Adrenal gland (tissue), 12 donors: ENCODE results near the gene WBP1L. TPM values are rescaled to one million over a fixed set of nuclear protein-coding genes. Genes with fewer than 3 reads are reported as not detected.

Source experiments
- DNase-seq, 7 donors: peaks; one replicate each; pipeline ENCODE4 v3.0.0-alpha.2; 2019 to 2020
- H3K27ac ChIP-seq, 5 donors: fragments of 200-600 bp; sonication (generic) in 4 of 5; 1 replicate in 3 of 5; 2 replicates in 2 of 5; pipeline versions ENCODE4 v1.5.1 to v1.8.0; 2016 to 2020; ENCODE audit warnings: mild to moderate bottlenecking in 1 of 5
- H3K27me3 ChIP-seq: fragments of 200-600 bp; 2 replicates; pipeline ENCODE4 v1.8.0; 2021
- H3K36me3 ChIP-seq, 2 donors: fragments of 200-600 bp; replicated peaks in 1 of 2; 1 replicate in 1 of 2; 2 replicates in 1 of 2; pipeline versions ENCODE4 v1.5.1 to v1.8.0; 2018 to 2022
- H3K4me1 ChIP-seq, 2 donors: fragments of 200-600 bp; replicated peaks in 1 of 2; 1 replicate in 1 of 2; 2 replicates in 1 of 2; pipeline versions ENCODE4 v1.5.1 to v1.8.0; 2018 to 2021
- H3K4me3 ChIP-seq, 4 donors: fragments of 200-600 bp; sonication (generic) in 3 of 4; one replicate each; pipeline ENCODE4 v1.5.1; 2016 to 2018
- H3K9me3 ChIP-seq, 3 donors: fragments of 200-600 bp; sonication (generic) in 1 of 3; replicated peaks in 1 of 3; 1 replicate in 2 of 3; 2 replicates in 1 of 3; pipeline versions ENCODE4 v1.5.1 to v1.8.0; 2016 to 2021
- CTCF ChIP-seq, 6 experiments: fragments of 450-650 bp in 4 of 6; fragments of 200-600 bp in 2 of 6; sonication (generic) in 1 of 6; IDR thresholded peaks; 1 replicate in 5 of 6; 2 replicates in 1 of 6; pipeline versions ENCODE4 v1.5.1 to v1.8.0; 2016 to 2021; ENCODE audit warnings: antibody characterized with exemption in 6 of 6, mild to moderate bottlenecking in 2 of 6, moderate library complexity in 1 of 6
- POLR2A ChIP-seq, 2 donors: fragments of 450-650 bp; IDR thresholded peaks; one replicate each; pipeline ENCODE4 v1.6.1; 2017; ENCODE audit warnings: antibody characterized with exemption in 2 of 2, mild to moderate bottlenecking in 2 of 2, moderate library complexity in 1 of 2
- WGBS, 4 donors: extraction: QIAGEN DNeasy Blood & Tissue Kit in 2 of 4; methylation state at CpG; one replicate each; pipeline versions ENCODE4 v1.1.5 to v1.1.7; 2013 to 2017; 5-methylcytosine and 5-hydroxymethylcytosine counted together
- intact Hi-C, 2 donors: fragments of 100-400 bp; cut with DNase I; formaldehyde crosslinking; loops; one replicate each; pipeline versions ENCODE4 v1.14.1 to v1.15.0; 2022 to 2023
- polyA plus RNA-seq, 3 donors: library from polyadenylated mRNA; stranded (reverse); fragments of 200-250 nt in 2 of 3; fragments of 350-450 nt in 1 of 3; fragmentation: Illumina TruSeq in 1 of 3; extraction: RNeasy Lipid Tissue Mini Kit (QIAGEN cat#74804) in 1 of 3; gene quantifications; one replicate each; pipeline ENCODE4 v1.2.3, GENCODE V29; 2013 to 2014
- total RNA-seq, 9 donors: library from RNA; depleted of rRNA in 4 of 9; stranded (reverse); fragments of >200 nt in 4 of 9; fragments of 120-200 nt in 1 of 9; fragmentation: NEBNext Ultra II Directional in 1 of 9; extraction: Animal tissue kit (Norgen Biotek cat#: 25700) in 1 of 9; gene quantifications; one replicate each; pipeline versions ENCODE4 v1.1.0 to v1.2.4, GENCODE V29; 2013 to 2023
- donor health status: healthy with polysubstance abuse.
- donor health status: Bipolar disorder and iron deficiency.
- donor health status: DM: yes; HTN: yes; CAD: no.
- donor health status: DM: no; HTN: no; CAD: no.
- donor health status: DM: no; HTN: no; CAD: no.
- donor health status: DM: yes; HTN: yes; CAD: no.

Gene WBP1L
- total and polyA plus RNA-seq, 12 donors = 38.5 to 231 (median 107) TPM

- H3K4me1 ChIP-seq = peaks cover 27 to 56% of the 10 kb centered on the region in 2 donors
- DNase-seq = no peak
- WGBS, 4 donors = 62 to 80% (median 73%) methylated on average over 3 of the region's 3 CpGs
- no peaks in the 10 kb centered on the region for H3K9me3 ChIP-seq
- intact Hi-C loops = no loop called here
- H3K27ac ChIP-seq = peak overlapping the region in 3 of 5 donors; percentile 0 to 79 (median 77)
- TF ChIP-seq POLR2A (IDR thresholded peaks at IDR 0.05) (peak in 1 of 2 donors; percentile 17), CTCF (IDR thresholded peaks at IDR 0.05) (no peak)
- H3K27me3 ChIP-seq = no peaks in the 10 kb centered on the region
- H3K4me3 ChIP-seq = peak overlapping the region in 1 of 4 donors; percentile 25
- peaks cover 0 to 4% of the 10 kb centered on the region in 2 donors for H3K36me3 ChIP-seq
Observed at GRCh38 chr10:102759497-102760210, 15.9 kb downstream of the WBP1L start.

- peaks cover 0 to 4% of the 10 kb centered on the region in 2 donors for H3K36me3 ChIP-seq
- no peak for DNase-seq
- H3K27me3 ChIP-seq = no peaks in the 10 kb centered on the region
- 89 to 90% (median 89%) methylated on average over 4 of the region's 4 CpGs for WGBS, 4 donors
- H3K9me3 ChIP-seq = no peaks in the 10 kb centered on the region
- H3K4me1 ChIP-seq = peaks cover 34 to 73% of the 10 kb centered on the region in 2 donors
- intact Hi-C loops = no loop called here
- no peak overlapping the region for H3K4me3 ChIP-seq
- TF ChIP-seq CTCF (IDR thresholded peaks at IDR 0.05) (no peak), POLR2A (IDR thresholded peaks at IDR 0.05) (no peak)
- peak overlapping the region in 3 of 5 donors; percentile 33 to 84 (median 35) for H3K27ac ChIP-seq
Observed at GRCh38 chr10:102761981-102762380, 18.2 kb downstream of the WBP1L start.

GRCh38 chr10:102762401-102763015 is 18.8 kb downstream of the WBP1L start:
- no peaks in the 10 kb centered on the region for H3K9me3 ChIP-seq
- peak overlapping the region in 4 of 5 donors; percentile 34 to 84 (median 47) for H3K27ac ChIP-seq
- no peak overlapping the region for H3K4me3 ChIP-seq
- H3K36me3 ChIP-seq = peaks cover 0 to 4% of the 10 kb centered on the region in 2 donors
- H3K4me1 ChIP-seq = peaks cover 40 to 79% of the 10 kb centered on the region in 2 donors
- intact Hi-C loops = no loop called here
- DNase-seq = no peak
- TF ChIP-seq POLR2A (IDR thresholded peaks at IDR 0.05) (no peak), CTCF (IDR thresholded peaks at IDR 0.05) (no peak)
- no peaks in the 10 kb centered on the region for H3K27me3 ChIP-seq
- WGBS, 4 donors = 62 to 71% (median 65%) methylated on average over 7 of the region's 7 CpGs

GRCh38 chr10:102763037-102763607 is 19.4 kb downstream of the WBP1L start:
- H3K27me3 ChIP-seq = no peaks in the 10 kb centered on the region
- TF ChIP-seq POLR2A (IDR thresholded peaks at IDR 0.05) = no peak
- H3K36me3 ChIP-seq = peaks cover 0 to 4% of the 10 kb centered on the region in 2 donors
- 73 to 82% (median 79%) methylated on average over 7 of the region's 7 CpGs for WGBS, 4 donors
- H3K27ac ChIP-seq = peak overlapping the region in 4 of 5 donors; percentile 34 to 84 (median 52)
- H3K9me3 ChIP-seq = no peaks in the 10 kb centered on the region
- intact Hi-C loops = no loop called here
- H3K4me1 ChIP-seq = peaks cover 46 to 82% of the 10 kb centered on the region in 2 donors
- H3K4me3 ChIP-seq = no peak overlapping the region
- DNase-seq = no peak
